ENCODE measurements around the gene CTTN. TPM values are rescaled to one million over a fixed set of nuclear protein-coding genes. Genes with fewer than 3 reads are reported as not detected.

Gene CTTN
- total RNA-seq, 1 donor from 2014 or later = 1.1 TPM

DNA sequence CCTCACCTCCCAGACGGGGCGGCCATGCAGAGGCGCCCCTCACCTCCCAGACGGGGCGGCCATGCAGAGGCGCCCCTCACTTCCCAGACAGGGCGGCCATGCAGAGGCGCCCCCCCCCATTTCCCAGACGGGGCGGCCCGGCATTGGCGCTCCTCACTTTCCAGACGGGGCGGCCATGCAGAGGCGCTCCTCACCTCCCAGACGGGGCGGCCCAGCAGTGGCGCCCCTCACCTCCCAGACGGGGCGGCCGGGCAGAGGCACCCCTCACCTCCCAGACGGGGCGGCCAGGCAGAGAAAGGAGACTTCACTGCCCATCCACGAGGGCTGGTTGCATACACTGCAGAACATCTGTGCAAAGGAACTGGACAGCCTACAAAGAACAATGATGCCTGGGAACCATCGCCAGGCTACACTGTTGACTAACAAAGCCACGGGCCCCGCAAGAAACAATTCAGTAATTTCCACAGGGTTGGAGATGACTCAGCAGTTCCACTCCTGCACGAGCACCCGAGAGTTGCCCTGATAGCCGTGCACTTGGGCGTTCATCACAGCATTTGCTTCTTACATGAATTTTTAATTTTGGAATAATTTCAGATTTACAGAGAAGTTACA is 58.7 kb downstream of the CTTN start:
- Mint-ChIP-seq H3K27ac (no peak overlapping the region), H3K27me3 (peaks cover 20% of the 10 kb centered on the region), H3K9me3 (no peaks in the 10 kb centered on the region), H3K4me1 (peaks cover 1% of the 10 kb centered on the region), H3K4me3 (no peak overlapping the region), H3K36me3 (ENCODE audit: low read depth) (no peaks in the 10 kb centered on the region)
- no peak for DNase-seq
- ChIA-PET POLR2A (no interaction called here), CTCF (no interaction called here)
- ATAC-seq (ENCODE audit: low read depth) = no peak
- TF ChIP-seq, protein P1, sequence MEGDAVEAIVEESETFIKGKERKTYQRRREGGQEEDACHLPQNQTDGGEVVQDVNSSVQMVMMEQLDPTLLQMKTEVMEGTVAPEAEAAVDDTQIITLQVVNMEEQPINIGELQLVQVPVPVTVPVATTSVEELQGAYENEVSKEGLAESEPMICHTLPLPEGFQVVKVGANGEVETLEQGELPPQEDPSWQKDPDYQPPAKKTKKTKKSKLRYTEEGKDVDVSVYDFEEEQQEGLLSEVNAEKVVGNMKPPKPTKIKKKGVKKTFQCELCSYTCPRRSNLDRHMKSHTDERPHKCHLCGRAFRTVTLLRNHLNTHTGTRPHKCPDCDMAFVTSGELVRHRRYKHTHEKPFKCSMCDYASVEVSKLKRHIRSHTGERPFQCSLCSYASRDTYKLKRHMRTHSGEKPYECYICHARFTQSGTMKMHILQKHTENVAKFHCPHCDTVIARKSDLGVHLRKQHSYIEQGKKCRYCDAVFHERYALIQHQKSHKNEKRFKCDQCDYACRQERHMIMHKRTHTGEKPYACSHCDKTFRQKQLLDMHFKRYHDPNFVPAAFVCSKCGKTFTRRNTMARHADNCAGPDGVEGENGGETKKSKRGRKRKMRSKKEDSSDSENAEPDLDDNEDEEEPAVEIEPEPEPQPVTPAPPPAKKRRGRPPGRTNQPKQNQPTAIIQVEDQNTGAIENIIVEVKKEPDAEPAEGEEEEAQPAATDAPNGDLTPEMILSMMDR (IDR thresholded peaks at IDR 0.05) = no peak
- intact Hi-C loops (cut with micrococcal nuclease) = no loop called here

DNA sequence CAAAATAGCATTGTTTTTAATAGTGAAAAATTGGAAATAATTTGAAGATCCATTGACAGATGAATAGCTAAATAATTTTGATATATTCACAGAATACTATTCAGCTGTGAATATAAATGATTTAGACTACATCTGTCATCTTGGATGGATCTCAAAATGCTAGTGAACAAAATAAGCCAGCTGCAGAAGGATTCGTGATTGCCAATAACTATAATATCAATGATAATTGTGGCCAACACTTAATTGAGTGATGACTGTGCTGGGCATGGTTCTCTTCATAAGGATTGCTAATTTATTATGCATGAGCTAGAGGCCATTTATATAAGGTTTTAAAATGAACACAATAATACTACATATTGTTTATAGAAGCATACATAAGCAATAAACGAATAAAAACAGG is 60.4 kb downstream of the CTTN start:
- intact Hi-C loops (cut with micrococcal nuclease) = no loop called here
- TF ChIP-seq, protein P1 (IDR thresholded peaks at IDR 0.05) = no peak
- H3K27ac Mint-ChIP-seq = no peak overlapping the region

DNA sequence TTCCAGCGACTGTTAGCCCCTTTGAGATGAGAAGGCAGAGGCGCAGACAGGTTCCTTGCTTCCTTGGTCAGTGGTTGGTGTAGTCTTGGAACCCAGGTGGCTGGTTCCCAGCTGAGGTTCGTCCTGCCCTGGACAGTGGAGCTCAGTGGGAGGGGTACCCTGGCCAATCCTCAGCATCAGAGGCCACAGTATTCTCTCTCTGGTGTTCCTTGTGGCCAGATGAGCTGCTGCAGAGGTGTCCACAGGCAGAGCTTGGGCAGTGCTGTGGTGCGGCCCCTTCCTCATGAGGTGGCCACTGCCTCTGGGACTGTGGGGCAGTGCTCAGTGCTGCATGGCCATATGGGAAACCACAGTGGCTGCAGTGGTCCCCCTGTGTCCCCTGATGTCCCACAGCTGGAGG is 61.8 kb downstream of the CTTN start:
- peaks cover 26% of the 10 kb centered on the region for H3K27me3 Mint-ChIP-seq
- TF ChIP-seq, protein P1 (IDR thresholded peaks at IDR 0.05) = no peak
- no peak for DNase-seq
- no peak overlapping the region for H3K4me3 Mint-ChIP-seq
- H3K36me3 Mint-ChIP-seq (ENCODE audit: low read depth) = no peaks in the 10 kb centered on the region
- peaks cover 3% of the 10 kb centered on the region for H3K4me1 Mint-ChIP-seq
- POLR2A ChIA-PET = no interaction called here
- intact Hi-C loops (cut with micrococcal nuclease) = no loop called here
- ATAC-seq (ENCODE audit: low read depth) = no peak
- CTCF ChIA-PET = no interaction called here
- H3K27ac Mint-ChIP-seq = no peak overlapping the region
- H3K9me3 Mint-ChIP-seq = no peaks in the 10 kb centered on the region

More for the DNA sequence above, 60.4 kb downstream of the CTTN start:
- DNase-seq = no peak
- no peak for ATAC-seq (ENCODE audit: low read depth)
- Mint-ChIP-seq H3K4me3 (no peak overlapping the region), H3K27me3 (peaks cover 24% of the 10 kb centered on the region), H3K4me1 (peaks cover under 1% of the 10 kb centered on the region), H3K36me3 (ENCODE audit: low read depth) (no peaks in the 10 kb centered on the region), H3K9me3 (no peaks in the 10 kb centered on the region)
- ChIA-PET CTCF (no interaction called here), POLR2A (no interaction called here)

DNA sequence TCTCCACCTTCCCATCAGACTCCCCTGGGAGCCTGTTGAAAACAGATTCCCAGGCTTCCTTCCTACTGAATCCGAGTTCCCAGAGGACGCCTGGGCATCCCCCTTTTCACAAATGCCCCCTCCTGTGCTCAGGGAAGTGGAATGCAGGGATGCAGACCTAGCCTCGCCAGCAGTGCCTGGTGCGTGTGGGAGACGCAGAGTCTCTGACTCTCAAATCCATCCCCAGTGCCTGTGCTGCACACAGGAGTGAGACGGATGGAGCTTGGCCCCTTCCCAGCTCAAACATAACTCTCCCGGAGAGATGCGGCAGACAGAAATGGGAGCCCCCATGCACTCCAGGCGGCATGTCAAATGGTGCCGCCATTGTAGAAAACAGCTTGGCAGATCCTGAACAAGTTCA is 62.6 kb downstream of the CTTN start:
- ATAC-seq (ENCODE audit: low read depth) (no peak), DNase-seq (no peak)
- ChIA-PET CTCF (no interaction called here), POLR2A (no interaction called here)
- H3K27ac Mint-ChIP-seq = no peak overlapping the region
- H3K4me3 Mint-ChIP-seq = no peak overlapping the region
- H3K9me3 Mint-ChIP-seq = no peaks in the 10 kb centered on the region
- TF ChIP-seq, protein P1 (IDR thresholded peaks at IDR 0.05) = no peak
- intact Hi-C loops (cut with micrococcal nuclease) = no loop called here
- H3K27me3 Mint-ChIP-seq = peaks cover 29% of the 10 kb centered on the region
- H3K36me3 Mint-ChIP-seq (ENCODE audit: low read depth) = no peaks in the 10 kb centered on the region
- peaks cover 3% of the 10 kb centered on the region for H3K4me1 Mint-ChIP-seq

DNA sequence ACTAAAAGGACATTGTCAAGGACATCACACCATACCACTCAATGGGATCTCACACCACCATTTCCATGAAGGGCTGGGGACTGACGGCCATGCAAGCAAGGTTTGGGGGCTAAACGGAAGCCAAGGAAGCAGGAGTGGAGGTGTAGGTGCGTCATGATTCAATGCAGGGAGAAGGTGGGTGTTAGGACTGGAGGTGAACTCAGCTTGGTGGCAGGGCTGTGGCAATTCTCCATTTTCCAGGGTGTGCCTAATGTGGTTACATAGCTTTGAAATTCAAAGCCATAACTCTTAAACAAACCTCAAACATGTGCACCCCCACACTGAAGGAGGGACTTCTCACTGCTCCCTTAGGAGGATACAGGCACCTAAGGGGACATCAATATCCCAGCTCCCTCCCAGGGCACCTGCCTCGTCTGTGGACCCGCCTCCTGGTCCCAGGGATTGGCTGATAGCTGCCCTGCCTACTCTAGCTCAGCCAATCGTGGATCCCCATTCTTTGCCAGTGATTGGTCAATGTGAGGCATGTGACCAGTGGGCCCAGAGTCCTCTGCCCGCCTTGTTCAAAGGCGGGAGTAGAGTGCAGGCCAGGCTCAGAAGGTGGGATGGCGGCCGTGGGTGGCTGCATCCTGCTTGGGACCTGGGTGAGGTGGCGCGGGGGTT is 64.6 kb downstream of the CTTN start:
- ChIA-PET CTCF (no interaction called here), POLR2A (no interaction called here)
- H3K36me3 Mint-ChIP-seq (ENCODE audit: low read depth) = no peaks in the 10 kb centered on the region
- intact Hi-C loops (cut with micrococcal nuclease) = no loop called here
- ATAC-seq (ENCODE audit: low read depth) = no peak
- H3K4me1 Mint-ChIP-seq = peaks cover 3% of the 10 kb centered on the region
- TF ChIP-seq, protein P1 (IDR thresholded peaks at IDR 0.05) = no peak
- DNase-seq = no peak
- no peak overlapping the region for H3K27ac Mint-ChIP-seq
- no peak overlapping the region for H3K4me3 Mint-ChIP-seq
- no peaks in the 10 kb centered on the region for H3K9me3 Mint-ChIP-seq
- H3K27me3 Mint-ChIP-seq = peaks cover 33% of the 10 kb centered on the region

Data from activated B cell treated with CpG ODN at 0.5 μM for 24 hours (primary cell).